CD14-positive monocyte (primary cell): ENCODE measurements around the gene SHANK3. TPM values are rescaled to one million over a fixed set of nuclear protein-coding genes. Genes with fewer than 3 reads are reported as not detected.

Experiments used
- DNase-seq, 3 donors: peaks; one replicate each; pipeline ENCODE4 v3.0.0-alpha.2; 2011 to 2022
- H2AFZ ChIP-seq: 2 replicates; pipeline ENCODE4 v1.6.0; 2012; ENCODE audit warnings: mild to moderate bottlenecking, low read depth, low read length, inconsistent platforms; ENCODE audit not compliant: insufficient read depth, poor library complexity, severe bottlenecking
- H3K27ac ChIP-seq, 2 donors: 1 replicate in 1 of 2; 2 replicates in 1 of 2; pipeline ENCODE4 v1.5.1; 2012 to 2013; ENCODE audit warnings: low read length in 2 of 2, control low read depth in 1 of 2, inconsistent platforms in 1 of 2, low read depth in 1 of 2, mild to moderate bottlenecking in 1 of 2
- H3K27me3 ChIP-seq, 2 donors: one replicate each; pipeline versions ENCODE4 v1.6.0 to v1.6.1; 2011 to 2013; ENCODE audit warnings: low read length in 2 of 2; ENCODE audit not compliant: control insufficient read depth in 2 of 2, insufficient read depth in 2 of 2
- H3K36me3 ChIP-seq, 2 donors: replicated peaks in 1 of 2; 1 replicate in 1 of 2; 2 replicates in 1 of 2; pipeline versions ENCODE4 v1.5.1 to v1.6.1; 2012 to 2013; ENCODE audit warnings: low read length in 2 of 2, control low read depth in 1 of 2, inconsistent platforms in 1 of 2, mild to moderate bottlenecking in 1 of 2; ENCODE audit not compliant: insufficient read depth in 2 of 2, control insufficient read depth in 1 of 2
- H3K4me1 ChIP-seq, 2 donors: 1 replicate in 1 of 2; 2 replicates in 1 of 2; pipeline versions ENCODE4 v1.5.1 to v1.6.1; 2012 to 2013; ENCODE audit warnings: low read length in 2 of 2, control low read depth in 1 of 2, inconsistent platforms in 1 of 2, mild to moderate bottlenecking in 1 of 2, moderate library complexity in 1 of 2; ENCODE audit not compliant: insufficient read depth in 2 of 2, control insufficient read depth in 1 of 2
- H3K4me2 ChIP-seq: replicated peaks from 2 replicates; pipeline ENCODE3; 2012; ENCODE audit warnings: low read length, moderate library complexity, mild to moderate bottlenecking; ENCODE audit not compliant: poor library complexity, severe bottlenecking; ENCODE audit errors: extremely low read depth
- H3K4me3 ChIP-seq, 3 experiments: fragments of 200-600 bp in 1 of 3; sonication (generic) in 1 of 3; replicated peaks in 1 of 3; 1 replicate in 2 of 3; 2 replicates in 1 of 3; pipeline ENCODE4 v1.5.1; 2011 to 2013; ENCODE audit warnings: low read length in 3 of 3, mild to moderate bottlenecking in 3 of 3, control low read depth in 2 of 3, low read depth in 2 of 3, inconsistent platforms in 1 of 3, moderate library complexity in 1 of 3
- H3K79me2 ChIP-seq: 2 replicates; pipeline ENCODE4 v1.6.0; 2012; ENCODE audit warnings: mild to moderate bottlenecking, control low read depth, inconsistent platforms, low read length, moderate library complexity; ENCODE audit not compliant: insufficient read depth
- H3K9ac ChIP-seq: 2 replicates; pipeline ENCODE4 v1.6.0; 2017; ENCODE audit warnings: low read length, mild to moderate bottlenecking; ENCODE audit not compliant: insufficient read depth, poor library complexity, severe bottlenecking
- H3K9me3 ChIP-seq, 2 donors: replicated peaks in 1 of 2; 1 replicate in 1 of 2; 2 replicates in 1 of 2; pipeline versions ENCODE4 v1.5.1 to v1.6.1; 2012 to 2013; ENCODE audit warnings: low read length in 2 of 2, control low read depth in 1 of 2; ENCODE audit not compliant: control insufficient read depth in 1 of 2, insufficient read depth in 1 of 2
- H4K20me1 ChIP-seq: 2 replicates; pipeline ENCODE4 v1.6.0; 2012; ENCODE audit warnings: mild to moderate bottlenecking, low read length, control low read depth, moderate library complexity; ENCODE audit not compliant: insufficient read depth
- H3K27ac Mint-ChIP-seq, 7 donors: one replicate each; pipeline ENCODE4 v1.8.0; 2020; ENCODE audit warnings: mild to moderate bottlenecking in 7 of 7, mixed read lengths in 7 of 7, moderate library complexity in 6 of 7, inconsistent platforms in 2 of 7
- H3K27me3 Mint-ChIP-seq, 3 donors: one replicate each; pipeline ENCODE4 v1.8.0; 2021 to 2022; ENCODE audit warnings: low read depth in 3 of 3, mild to moderate bottlenecking in 3 of 3, mixed read lengths in 3 of 3, moderate library complexity in 3 of 3, inconsistent platforms in 1 of 3
- H3K36me3 Mint-ChIP-seq, 2 donors: one replicate each; pipeline ENCODE4 v1.8.0; 2020; ENCODE audit warnings: mixed read lengths in 2 of 2, inconsistent platforms in 1 of 2, mild to moderate bottlenecking in 1 of 2
- H3K4me1 Mint-ChIP-seq: one replicate; pipeline ENCODE4 v1.8.0; 2020; ENCODE audit warnings: mild to moderate bottlenecking, mixed read lengths
- H3K4me3 Mint-ChIP-seq, 2 donors: one replicate each; pipeline ENCODE4 v1.8.0; 2020; ENCODE audit warnings: mild to moderate bottlenecking in 2 of 2, mixed read lengths in 2 of 2, moderate library complexity in 1 of 2
- H3K9me3 Mint-ChIP-seq, 7 donors: one replicate each; pipeline ENCODE4 v1.8.0; 2020 to 2022; ENCODE audit warnings: mixed read lengths in 7 of 7, mild to moderate bottlenecking in 6 of 7, moderate library complexity in 6 of 7, inconsistent platforms in 2 of 7
- WGBS: methylation state at CpG from one replicate; pipeline ENCODE4 v1.1.5; 2013; ENCODE audit warnings: missing lambda C conversion rate; ENCODE audit not compliant: insufficient coverage; 5-methylcytosine and 5-hydroxymethylcytosine counted together
- intact Hi-C, 2 donors: fragments of 100-400 bp; cut with micrococcal nuclease; formaldehyde crosslinking; loops; one replicate each; pipeline versions ENCODE4 v1.15.0 to v1.15.1; 2023
- polyA plus RNA-seq, 3 donors: library from polyadenylated mRNA; depleted of rRNA in 1 of 3; unstranded in 2 of 3; stranded (reverse) in 1 of 3; fragments of 300-500 nt in 2 of 3; fragments of >200 nt in 1 of 3; fragmentation: Illumina TruSeq in 2 of 3; gene quantifications; 1 replicate in 2 of 3; 2 replicates in 1 of 3; pipeline ENCODE4 v1.2.3, GENCODE V29; 2012 to 2021
- TF ChIP-seq, protein P1 (sequence below): fragments of 200-600 bp; IDR thresholded peaks from one replicate; pipeline ENCODE4 v1.8.0; 2022; ENCODE audit warnings: antibody characterized with exemption, mild to moderate bottlenecking

The SHANK3 gene
- polyA plus RNA-seq, 3 donors = not detected

DNA sequence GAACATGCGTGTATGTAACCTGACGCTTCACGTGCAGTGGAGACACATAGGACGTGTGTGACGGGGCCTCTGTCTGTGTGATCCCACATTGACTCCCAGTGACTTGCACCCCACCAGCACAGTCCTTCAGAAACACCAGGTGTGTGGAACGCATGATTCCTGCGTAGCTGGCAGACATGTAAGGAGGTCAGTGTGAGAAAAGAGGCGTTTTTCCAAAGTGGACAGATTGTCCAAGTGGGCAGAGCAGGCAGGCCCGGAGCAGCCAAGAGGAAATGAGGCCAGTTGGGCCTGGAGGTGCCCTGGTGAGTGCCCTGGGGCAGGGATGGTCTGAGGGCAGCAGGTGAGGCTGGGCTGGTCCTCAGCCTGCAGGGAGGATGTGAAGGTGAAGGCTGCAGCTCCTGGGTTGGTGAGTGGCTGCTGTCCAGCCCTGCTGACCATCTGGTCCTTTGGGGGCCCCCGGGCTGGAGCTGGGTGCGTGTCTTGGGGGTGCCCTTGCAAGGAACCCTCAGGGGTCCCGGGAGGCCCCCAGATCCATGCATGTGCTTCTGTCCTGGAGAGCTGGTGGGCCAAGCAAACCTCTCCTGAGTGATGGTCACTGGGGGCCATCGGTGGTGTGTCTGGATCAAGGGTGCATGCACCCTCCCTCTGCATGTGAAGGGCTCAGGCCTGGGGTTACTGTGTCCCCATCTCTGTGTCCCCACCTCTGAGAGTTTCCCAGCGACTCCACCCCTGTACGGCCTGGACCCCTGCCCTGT lies 26.6 kb downstream of the SHANK3 start:
- H2AFZ ChIP-seq = no peak overlapping the region
- H3K9me3 ChIP-seq = no peaks in the 10 kb centered on the region
- H3K27ac ChIP-seq = no peak overlapping the region
- no peak overlapping the region for H3K9ac ChIP-seq
- intact Hi-C loops = no loop called here
- H3K4me2 ChIP-seq = no peak overlapping the region
- DNase-seq = no peak
- H3K27me3 ChIP-seq = no peaks in the 10 kb centered on the region
- 94% methylated on average over 13 of the region's 15 CpGs for WGBS
- Mint-ChIP-seq H3K9me3 (no peaks in the 10 kb centered on the region), H3K4me3 (no peak overlapping the region), H3K27me3 (no peaks in the 10 kb centered on the region), H3K27ac (no peak overlapping the region), H3K4me1 (no peaks in the 10 kb centered on the region), H3K36me3 (no peaks in the 10 kb centered on the region)
- no peaks in the 10 kb centered on the region for H3K79me2 ChIP-seq
- TF ChIP-seq, protein P1, sequence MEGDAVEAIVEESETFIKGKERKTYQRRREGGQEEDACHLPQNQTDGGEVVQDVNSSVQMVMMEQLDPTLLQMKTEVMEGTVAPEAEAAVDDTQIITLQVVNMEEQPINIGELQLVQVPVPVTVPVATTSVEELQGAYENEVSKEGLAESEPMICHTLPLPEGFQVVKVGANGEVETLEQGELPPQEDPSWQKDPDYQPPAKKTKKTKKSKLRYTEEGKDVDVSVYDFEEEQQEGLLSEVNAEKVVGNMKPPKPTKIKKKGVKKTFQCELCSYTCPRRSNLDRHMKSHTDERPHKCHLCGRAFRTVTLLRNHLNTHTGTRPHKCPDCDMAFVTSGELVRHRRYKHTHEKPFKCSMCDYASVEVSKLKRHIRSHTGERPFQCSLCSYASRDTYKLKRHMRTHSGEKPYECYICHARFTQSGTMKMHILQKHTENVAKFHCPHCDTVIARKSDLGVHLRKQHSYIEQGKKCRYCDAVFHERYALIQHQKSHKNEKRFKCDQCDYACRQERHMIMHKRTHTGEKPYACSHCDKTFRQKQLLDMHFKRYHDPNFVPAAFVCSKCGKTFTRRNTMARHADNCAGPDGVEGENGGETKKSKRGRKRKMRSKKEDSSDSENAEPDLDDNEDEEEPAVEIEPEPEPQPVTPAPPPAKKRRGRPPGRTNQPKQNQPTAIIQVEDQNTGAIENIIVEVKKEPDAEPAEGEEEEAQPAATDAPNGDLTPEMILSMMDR = no peak
- no peaks in the 10 kb centered on the region for H3K4me1 ChIP-seq
- H4K20me1 ChIP-seq = no peaks in the 10 kb centered on the region
- H3K4me3 ChIP-seq = no peak overlapping the region
- no peaks in the 10 kb centered on the region for H3K36me3 ChIP-seq

DNA sequence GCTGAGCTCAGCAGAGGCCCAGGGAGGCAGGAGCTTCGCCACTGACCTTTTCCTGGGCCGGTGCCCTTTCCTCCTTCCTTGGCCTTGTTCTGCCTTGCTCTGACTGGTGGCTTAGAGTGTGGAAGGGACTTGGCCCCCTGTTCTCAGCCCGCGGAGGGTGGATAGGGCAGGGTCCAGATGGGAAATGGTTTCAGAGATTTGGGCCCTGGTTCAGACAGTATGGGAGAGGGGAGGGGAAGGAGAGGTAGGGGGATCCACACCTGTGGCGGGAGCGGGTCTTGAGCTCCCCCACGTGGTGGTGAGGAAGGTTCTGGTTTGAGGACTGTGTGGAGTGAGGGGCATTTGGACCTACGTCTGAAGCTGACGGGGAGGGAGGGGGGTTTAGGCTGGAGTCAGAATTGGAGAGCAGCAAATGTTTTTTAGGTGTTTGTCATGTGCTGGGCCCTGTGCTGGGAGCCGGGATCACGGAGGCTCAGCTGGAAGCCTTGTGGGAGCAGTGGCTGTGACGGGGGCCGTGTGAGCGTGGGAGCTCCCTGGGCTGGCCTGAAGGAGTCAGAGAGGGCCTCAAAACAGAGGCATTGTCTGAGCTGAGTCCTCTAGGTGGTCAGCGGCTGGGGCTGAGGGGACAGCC lies 27.2 kb downstream of the SHANK3 start:
- no peak overlapping the region for H2AFZ ChIP-seq
- no peaks in the 10 kb centered on the region for H3K36me3 ChIP-seq
- Mint-ChIP-seq H3K4me1 (no peaks in the 10 kb centered on the region), H3K9me3 (no peaks in the 10 kb centered on the region), H3K27me3 (no peaks in the 10 kb centered on the region), H3K36me3 (no peaks in the 10 kb centered on the region), H3K4me3 (no peak overlapping the region), H3K27ac (no peak overlapping the region)
- no peak overlapping the region for H3K4me2 ChIP-seq
- DNase-seq = no peak
- H3K9ac ChIP-seq = no peak overlapping the region
- H3K27ac ChIP-seq = no peak overlapping the region
- no peaks in the 10 kb centered on the region for H3K79me2 ChIP-seq
- H3K9me3 ChIP-seq = no peaks in the 10 kb centered on the region
- H3K27me3 ChIP-seq = no peaks in the 10 kb centered on the region
- no peaks in the 10 kb centered on the region for H3K4me1 ChIP-seq
- TF ChIP-seq, protein P1 = no peak
- no peaks in the 10 kb centered on the region for H4K20me1 ChIP-seq
- 93% methylated on average over 10 of the region's 15 CpGs for WGBS
- no peak overlapping the region for H3K4me3 ChIP-seq
- intact Hi-C loops = no loop called here
